ENCODE results near the gene MAGI2. TPM values are rescaled to one million over a fixed set of nuclear protein-coding genes. Genes with fewer than 3 reads are reported as not detected.
"Not testable (repeated sequence)": the region's sequence is repeated elsewhere in the genome, so short reads cannot be mapped to it uniquely, and the experiment has no call there.

MAGI2 gene
- total and polyA plus RNA-seq, 2 donors from 2014 or later: 4.4 to 9.0 TPM

- no peak for FAIRE-seq
- no peak for TF ChIP-seq CTCF (IDR thresholded peaks at IDR 0.05; ENCODE audit: borderline replicate concordance, extremely low read depth, insufficient read depth)
- H3K27me3 ChIP-seq (ENCODE audit: control insufficient read depth, insufficient read depth, low read length): no peaks in the 10 kb centered on the region
- intact Hi-C loops (cut with DNase I): no loop called here
- no peak overlapping the region for H3K27ac ChIP-seq (ENCODE audit: low read depth in 2 of 2, low read length in 2 of 2)
- H3K4me1 ChIP-seq (ENCODE audit: control insufficient read depth in 2 of 3, insufficient read depth in 2 of 3, low read depth in 1 of 3, low read length in 3 of 3): no peaks in the 10 kb centered on the region
- H3K36me3 ChIP-seq (ENCODE audit: control insufficient read depth in 2 of 3, insufficient read depth in 3 of 3, low read length in 3 of 3): no peaks in the 10 kb centered on the region
- no peak overlapping the region for H3K9ac ChIP-seq (ENCODE audit: low read length in 3 of 3)
- no peak overlapping the region for H3K4me3 ChIP-seq (ENCODE audit: low read length in 3 of 3)
- no peak for DNase-seq
- H3K9me3 ChIP-seq (ENCODE audit: control insufficient read depth in 2 of 3, insufficient read depth in 1 of 3, low read length in 3 of 3): no peaks in the 10 kb centered on the region
Measured at GRCh38 chr7:79079919-79080554, 373.4 kb downstream of the MAGI2 start.

- no peak for FAIRE-seq
Measured at GRCh38 chr7:79078273-79078672, 375.2 kb downstream of the MAGI2 start.

GRCh38 chr7:79071187-79071586 is 382.3 kb downstream of the MAGI2 start:
- H3K4me1 ChIP-seq (ENCODE audit: control insufficient read depth in 2 of 3, insufficient read depth in 2 of 3, low read depth in 1 of 3, low read length in 3 of 3); H3K4me3 ChIP-seq (ENCODE audit: low read length in 3 of 3); intact Hi-C loops (cut with DNase I); H3K9ac ChIP-seq (ENCODE audit: low read length in 3 of 3); FAIRE-seq; H3K36me3 ChIP-seq (ENCODE audit: control insufficient read depth in 2 of 3, insufficient read depth in 3 of 3, low read length in 3 of 3); H3K9me3 ChIP-seq (ENCODE audit: control insufficient read depth in 2 of 3, insufficient read depth in 1 of 3, low read length in 3 of 3); H3K27me3 ChIP-seq (ENCODE audit: control insufficient read depth, insufficient read depth, low read length); H3K27ac ChIP-seq (ENCODE audit: low read depth in 2 of 2, low read length in 2 of 2): not testable (repeated sequence)
- DNase-seq: peak in 1 of 5 donors; percentile 26

More at GRCh38 chr7:79078273-79078672, 375.2 kb downstream of the MAGI2 start:
- Histone ChIP-seq H3K9me3 (ENCODE audit: control insufficient read depth in 2 of 3, insufficient read depth in 1 of 3, low read length in 3 of 3) (no peaks in the 10 kb centered on the region), H3K27ac (ENCODE audit: low read depth in 2 of 2, low read length in 2 of 2) (no peak overlapping the region), H3K36me3 (ENCODE audit: control insufficient read depth in 2 of 3, insufficient read depth in 3 of 3, low read length in 3 of 3) (no peaks in the 10 kb centered on the region), H3K4me1 (ENCODE audit: control insufficient read depth in 2 of 3, insufficient read depth in 2 of 3, low read depth in 1 of 3, low read length in 3 of 3) (no peaks in the 10 kb centered on the region), H3K9ac (ENCODE audit: low read length in 3 of 3) (no peak overlapping the region), H3K4me3 (ENCODE audit: low read length in 3 of 3) (no peak overlapping the region), H3K27me3 (ENCODE audit: control insufficient read depth, insufficient read depth, low read length) (no peaks in the 10 kb centered on the region)
- TF ChIP-seq CTCF (IDR thresholded peaks at IDR 0.05; ENCODE audit: borderline replicate concordance, extremely low read depth, insufficient read depth): no peak
- intact Hi-C loops (cut with DNase I): no loop called here
- DNase-seq: no peak

- H3K4me1 ChIP-seq (ENCODE audit: control insufficient read depth in 2 of 3, insufficient read depth in 2 of 3, low read depth in 1 of 3, low read length in 3 of 3): no peaks in the 10 kb centered on the region
Measured at GRCh38 chr7:79064187-79064823, 389.2 kb downstream of the MAGI2 start.

More at GRCh38 chr7:79064187-79064823, 389.2 kb downstream of the MAGI2 start:
- Histone ChIP-seq H3K9ac (ENCODE audit: low read length in 3 of 3) (no peak overlapping the region), H3K27ac (ENCODE audit: low read depth in 2 of 2, low read length in 2 of 2) (no peak overlapping the region), H3K9me3 (ENCODE audit: control insufficient read depth in 2 of 3, insufficient read depth in 1 of 3, low read length in 3 of 3) (no peaks in the 10 kb centered on the region), H3K4me3 (ENCODE audit: low read length in 3 of 3) (no peak overlapping the region), H3K36me3 (ENCODE audit: control insufficient read depth in 2 of 3, insufficient read depth in 3 of 3, low read length in 3 of 3) (no peaks in the 10 kb centered on the region), H3K27me3 (ENCODE audit: control insufficient read depth, insufficient read depth, low read length) (no peaks in the 10 kb centered on the region)
- no peak for TF ChIP-seq CTCF (IDR thresholded peaks at IDR 0.05; ENCODE audit: borderline replicate concordance, extremely low read depth, insufficient read depth)
- DNase-seq: no peak
- intact Hi-C loops (cut with DNase I): no loop called here
- FAIRE-seq: no peak
